ENCODE measurements around the gene PA2G4.

The PA2G4 gene

GRCh38 chr12:56078931-56079722, 25.2 kb upstream of the PA2G4 start:
- DNase-seq (ENCODE audit: low read depth): peak; percentile 48
- peak overlapping the region; percentile 47 for H3K4me3 ChIP-seq (ENCODE audit: low read depth, low read length)
- peak; percentile 56 for TF ChIP-seq CTCF (IDR thresholded peaks at IDR 0.05; ENCODE audit: insufficient read depth, low read depth, low read length, missing control alignments)

- DNase-seq (ENCODE audit: low read depth): peak; percentile 18
- H3K4me3 ChIP-seq (ENCODE audit: low read depth, low read length): peak within 1 kb of the TSS; percentile 47
- TF ChIP-seq CTCF (IDR thresholded peaks at IDR 0.05; ENCODE audit: insufficient read depth, low read depth, low read length, missing control alignments): no peak
These were observed 24.4 kb upstream of the PA2G4 start, which contains the start of gene ERBB3 for GRCh38 chr12:56079723-56080555. TSS of gene ERBB3 (plus strand) at chr12:56080165. CDS start at chr12:56080301, 136 bp downstream.

- TF ChIP-seq CTCF (IDR thresholded peaks at IDR 0.05; ENCODE audit: insufficient read depth, low read depth, low read length, missing control alignments): no peak
- no peak for DNase-seq (ENCODE audit: low read depth)
- H3K4me3 ChIP-seq (ENCODE audit: low read depth, low read length): no peak overlapping the region
These were observed 23.7 kb upstream of the PA2G4 start for GRCh38 chr12:56080556-56081138.

- no peak for TF ChIP-seq CTCF (IDR thresholded peaks at IDR 0.05; ENCODE audit: insufficient read depth, low read depth, low read length, missing control alignments)
- no peak for DNase-seq (ENCODE audit: low read depth)
- no peak overlapping the region for H3K4me3 ChIP-seq (ENCODE audit: low read depth, low read length)
These were observed 22.7 kb upstream of the PA2G4 start for GRCh38 chr12:56081393-56082347.

- no peak overlapping the region for H3K4me3 ChIP-seq (ENCODE audit: low read depth, low read length)
- TF ChIP-seq CTCF (IDR thresholded peaks at IDR 0.05; ENCODE audit: insufficient read depth, low read depth, low read length, missing control alignments): no peak
- DNase-seq (ENCODE audit: low read depth): no peak
These were observed 22.0 kb upstream of the PA2G4 start for GRCh38 chr12:56082382-56082781.

- no peak overlapping the region for H3K4me3 ChIP-seq (ENCODE audit: low read depth, low read length)
- no peak for DNase-seq (ENCODE audit: low read depth)
- TF ChIP-seq CTCF (IDR thresholded peaks at IDR 0.05; ENCODE audit: insufficient read depth, low read depth, low read length, missing control alignments): no peak
These were observed 21.4 kb upstream of the PA2G4 start for GRCh38 chr12:56082967-56083366.
